Endothelial cell of umbilical vein (primary cell): ENCODE measurements around the gene SLC35F3. TPM values are rescaled to one million over a fixed set of nuclear protein-coding genes. Genes with fewer than 3 reads are reported as not detected.

Source experiments
- BruUV-seq: library from RNA; stranded (reverse); fragments of 400-500 nt; replicated peaks from 2 replicates; lab custom pipeline; 2021; lab: Mats Ljungman, UMichigan
- CTCF ChIA-PET: fragments of 300-600, 350-600 bp; sonication (Branson Sonifier 250); formaldehyde crosslinking; loops from one replicate; lab custom pipeline; 2021; ENCODE audit warnings: antibody characterized with exemption, inconsistent platforms; lab: Charles Lee
- POLR2A ChIA-PET: fragments of 300-600, 350-600 bp; sonication (Branson Sonifier 250); formaldehyde crosslinking; loops from one replicate; lab custom pipeline; 2021; ENCODE audit warnings: antibody characterized with exemption, inconsistent platforms; lab: Charles Lee
- DNase-seq: peaks from one replicate; pipeline ENCODE4 v3.0.0-alpha.2; 2011; ENCODE audit warnings: low read depth, low spot score
- FAIRE-seq: peaks from 2 replicates; lab custom pipeline; 2011; peaks lifted over from hg19 to GRCh38; lab: Jason Lieb, UNC
- H2AFZ ChIP-seq: 2 replicates; pipeline ENCODE4 v1.6.0; 2012; ENCODE audit warnings: low read depth, low read length, control low read depth, inconsistent platforms
- H3K27ac ChIP-seq: 2 replicates; pipeline ENCODE4 v1.5.1; 2011; ENCODE audit warnings: low read depth, mild to moderate bottlenecking, control low read depth, low read length, moderate library complexity; ENCODE audit not compliant: insufficient read depth
- H3K27me3 ChIP-seq, 2 experiments: 2 replicates each; pipeline versions ENCODE4 v1.6.0 to v1.6.1; 2011; ENCODE audit warnings: low read length in 2 of 2, mixed read lengths in 1 of 2; ENCODE audit not compliant: control insufficient read depth in 2 of 2, insufficient read depth in 2 of 2
- H3K36me3 ChIP-seq, 2 experiments: 2 replicates in 1 of 2; 3 replicates in 1 of 2; pipeline ENCODE4 v1.5.1; 2011; ENCODE audit warnings: low read length in 2 of 2, mild to moderate bottlenecking in 1 of 2, moderate library complexity in 1 of 2; ENCODE audit not compliant: control insufficient read depth in 2 of 2, insufficient read depth in 2 of 2; ENCODE audit errors: extremely low read depth in 1 of 2
- H3K4me1 ChIP-seq: 3 replicates; pipeline ENCODE4 v1.5.1; 2011; ENCODE audit warnings: mild to moderate bottlenecking, low read length; ENCODE audit not compliant: control insufficient read depth, insufficient read depth; ENCODE audit errors: extremely low read depth
- H3K4me2 ChIP-seq: 2 replicates; pipeline ENCODE4 v1.6.1; 2011; ENCODE audit warnings: low read length, control low read depth, mixed read lengths; ENCODE audit not compliant: insufficient read depth
- H3K4me3 ChIP-seq, 3 experiments: fragments of 200-600 bp in 1 of 3; sonication (generic), shearing (Covaris generic) in 1 of 3; replicated peaks in 1 of 3; 2 replicates each; pipeline ENCODE4 v1.5.1; 2011 to 2016; ENCODE audit warnings: control low read depth in 3 of 3, low read length in 3 of 3, mild to moderate bottlenecking in 2 of 3, inconsistent platforms in 1 of 3, low read depth in 1 of 3, moderate library complexity in 1 of 3; ENCODE audit not compliant: insufficient read depth in 1 of 3
- H3K79me2 ChIP-seq: 2 replicates; pipeline ENCODE4 v1.6.0; 2012; ENCODE audit warnings: low read length, inconsistent platforms; ENCODE audit not compliant: control insufficient read depth, insufficient read depth
- H3K9ac ChIP-seq: replicated peaks from 2 replicates; pipeline ENCODE3; 2011; ENCODE audit warnings: low read length, control low read depth; ENCODE audit not compliant: insufficient read depth; ENCODE audit errors: extremely low read depth
- H3K9me1 ChIP-seq: replicated peaks from 3 replicates; pipeline ENCODE4 v1.6.0; 2011; ENCODE audit warnings: mild to moderate bottlenecking, low read length; ENCODE audit not compliant: control insufficient read depth, insufficient read depth; ENCODE audit errors: extremely low read depth
- H3K9me3 ChIP-seq: replicated peaks from 2 replicates; pipeline ENCODE4 v1.5.1; 2012; ENCODE audit warnings: low read length, inconsistent platforms; ENCODE audit not compliant: control insufficient read depth, insufficient read depth
- H4K20me1 ChIP-seq: replicated peaks from 2 replicates; pipeline ENCODE3; 2011; ENCODE audit warnings: mild to moderate bottlenecking, low read length; ENCODE audit not compliant: control insufficient read depth, insufficient read depth; ENCODE audit errors: extremely low read depth
- FOS ChIP-seq: IDR thresholded peaks from 2 replicates; pipeline ENCODE4 v1.6.1; 2011; ENCODE audit warnings: mild to moderate bottlenecking, low read length, moderate library complexity, borderline replicate concordance; ENCODE audit not compliant: insufficient read depth
- JUN ChIP-seq: IDR thresholded peaks from 2 replicates; pipeline ENCODE4 v1.6.1; 2011; ENCODE audit warnings: borderline replicate concordance, low read depth; ENCODE audit not compliant: insufficient read length, insufficient read depth
- MYC ChIP-seq: IDR thresholded peaks from one replicate; pipeline ENCODE4 v1.6.1; 2011; ENCODE audit warnings: mild to moderate bottlenecking, low read depth, low read length
- dilution Hi-C: fragments of 300-500 bp; cut with MboI; formaldehyde crosslinking; loops from one replicate; pipeline ENCODE4 v1.15.0; 2019; ENCODE audit warnings: low sequenced_read_pairs; ENCODE audit not compliant: extremely low pct_ligation_motif_present
- intact Hi-C: fragments of 100-400 bp; cut with micrococcal nuclease; formaldehyde crosslinking; loops from one replicate; pipeline ENCODE4 v1.10.0; 2022
- polyA plus RNA-seq, 4 experiments: library from polyadenylated mRNA; depleted of rRNA in 3 of 4; stranded (reverse) in 3 of 4; unstranded in 1 of 4; fragments of >200 nt; gene quantifications; 2 replicates each; pipeline versions ENCODE4 v1.2.1 to v1.2.3, GENCODE V29; 2011 to 2012; ENCODE audit warnings: missing spikeins in 1 of 4
- total RNA-seq: library from RNA; stranded (reverse); gene quantifications from 2 replicates; pipeline ENCODE4 v1.2.3, GENCODE V29; 2021

SLC35F3 gene
- total and polyA plus RNA-seq, 2 donors (not counting 3 experiments of a cell fraction or from before 2014, with no cell fraction given): not detected

- Histone ChIP-seq H3K27me3 (peaks cover 0 to 3% of the 10 kb centered on the region in 2 experiments), H3K27ac (no peak overlapping the region), H3K4me1 (peaks cover 12% of the 10 kb centered on the region), H4K20me1 (no peaks in the 10 kb centered on the region), H3K36me3 (no peaks in the 10 kb centered on the region), H3K9me1 (no peaks in the 10 kb centered on the region), H3K9me3 (no peaks in the 10 kb centered on the region), H3K4me3 (no peak overlapping the region), H3K9ac (no peak overlapping the region), H2AFZ (peak overlapping the region; percentile 7), H3K4me2 (peak overlapping the region; percentile 40), H3K79me2 (no peaks in the 10 kb centered on the region)
- intact Hi-C loops: loop anchor here (10.0 kb wide), 1 partner anchor 1010 kb away; no protein-coding TSS in a partner anchor
- ChIA-PET CTCF (interaction anchor here (1.9 to 2.3 kb wide), 2 partner anchors 8 to 11 kb away, joined by 7 to 9 read pairs; no protein-coding TSS in a partner anchor), POLR2A (no interaction called here)
- dilution Hi-C loops: no loop called here
- FAIRE-seq (peak; percentile 85), DNase-seq (peak; percentile 67)
- TF ChIP-seq JUN: peak; percentile 73
- TF ChIP-seq MYC: no peak
- TF ChIP-seq FOS: peak; percentile 57
- no TSS peak for BruUV-seq
These were observed 410.6 kb downstream of the SLC35F3 start for GRCh38 chr1:234315091-234315541.

GRCh38 chr1:234315588-234315987 lies 411.1 kb downstream of the SLC35F3 start:
- DNase-seq (no peak), FAIRE-seq (no peak)
- Histone ChIP-seq H2AFZ (no peak overlapping the region), H3K4me2 (peak overlapping the region; percentile 40), H3K4me3 (no peak overlapping the region), H3K27ac (no peak overlapping the region), H3K9me3 (no peaks in the 10 kb centered on the region), H3K36me3 (no peaks in the 10 kb centered on the region), H4K20me1 (no peaks in the 10 kb centered on the region), H3K27me3 (peaks cover 0 to 3% of the 10 kb centered on the region in 2 experiments), H3K4me1 (peaks cover 12% of the 10 kb centered on the region), H3K9ac (no peak overlapping the region), H3K79me2 (no peaks in the 10 kb centered on the region), H3K9me1 (no peaks in the 10 kb centered on the region)
- intact Hi-C loops (loop anchor here (10.0 kb wide), 1 partner anchor 1011 kb away; no protein-coding TSS in a partner anchor), dilution Hi-C loops (no loop called here)
- POLR2A ChIA-PET: no interaction called here
- no TSS peak for BruUV-seq
- TF ChIP-seq FOS: no peak
- CTCF ChIA-PET: interaction anchor here (1.9 to 2.3 kb wide), 2 partner anchors 8 to 10 kb away, joined by 7 to 9 read pairs; no protein-coding TSS in a partner anchor
